ENCODE results near the gene RALGAPB.

GRCh38 chr20:38471245-38471644, 1.4 kb upstream of the RALGAPB start:
- no peak for TF ChIP-seq CTCF (IDR thresholded peaks at IDR 0.05)
- no peak for TF ChIP-seq TAF1 (IDR thresholded peaks at IDR 0.05; ENCODE audit: borderline replicate concordance, low read depth, low read length)
- TF ChIP-seq RAD21 (IDR thresholded peaks at IDR 0.05; ENCODE audit: low read length) = no peak
- no peak for TF ChIP-seq MXI1 (IDR thresholded peaks at IDR 0.05; ENCODE audit: low read depth, low read length)
- TF ChIP-seq EP300 (IDR thresholded peaks at IDR 0.05; ENCODE audit: borderline replicate concordance in 1 of 2, low read depth in 1 of 2, low read length in 1 of 2) = no peak
- TF ChIP-seq SMC3 (IDR thresholded peaks at IDR 0.05; ENCODE audit: low read depth, low read length) = no peak

Data from SK-N-SH (cell line).